Activated B cell treated with CpG ODN at 0.5 μM for 24 hours (primary cell): ENCODE results near the gene CTLA4. TPM values are rescaled to one million over a fixed set of nuclear protein-coding genes. Genes with fewer than 3 reads are reported as not detected.

Source experiments
- ATAC-seq: fragments of 200-7000 bp; cut with Tn5 transposase; one replicate; pipeline ENCODE4 v1.10.0; 2021; ENCODE audit warnings: low read depth, mild to moderate bottlenecking, moderate library complexity
- CTCF ChIA-PET: fragments of 350-600 bp; sonication (Branson Sonifier 250); formaldehyde crosslinking; loops from one replicate; lab custom pipeline; 2021; ENCODE audit warnings: antibody characterized with exemption; lab: Charles Lee
- POLR2A ChIA-PET: fragments of 350-600 bp; sonication (Branson Sonifier 250); formaldehyde crosslinking; loops from one replicate; lab custom pipeline; 2021; ENCODE audit warnings: antibody characterized with exemption; lab: Charles Lee
- DNase-seq: peaks from one replicate; pipeline ENCODE4 v3.0.0; 2022
- H3K27ac Mint-ChIP-seq: one replicate; pipeline ENCODE4 v1.8.0; 2020; ENCODE audit warnings: mixed read lengths
- H3K27me3 Mint-ChIP-seq: one replicate; pipeline ENCODE4 v1.8.0; 2021; ENCODE audit warnings: mixed read lengths
- H3K36me3 Mint-ChIP-seq: one replicate; pipeline ENCODE4 v1.8.0; 2021; ENCODE audit warnings: low read depth, mixed read lengths
- H3K4me1 Mint-ChIP-seq: one replicate; pipeline ENCODE4 v1.8.0; 2021; ENCODE audit warnings: mixed read lengths
- H3K4me3 Mint-ChIP-seq: one replicate; pipeline ENCODE4 v1.8.0; 2020; ENCODE audit warnings: mild to moderate bottlenecking, mixed read lengths
- H3K9me3 Mint-ChIP-seq: one replicate; pipeline ENCODE4 v1.8.0; 2020; ENCODE audit warnings: mixed read lengths
- CTCF ChIP-seq: fragments of 200-600 bp; IDR thresholded peaks from one replicate; pipeline ENCODE4 v1.8.0; 2022; ENCODE audit warnings: antibody characterized with exemption, mild to moderate bottlenecking
- intact Hi-C: fragments of 100-400 bp; cut with micrococcal nuclease; formaldehyde crosslinking; loops from one replicate; pipeline ENCODE4 v1.15.1; 2024
- total RNA-seq: library from RNA; stranded (reverse); gene quantifications from 2 replicates; pipeline ENCODE4 v1.2.3, GENCODE V29; 2022

The CTLA4 gene
- total RNA-seq, 1 donor from 2014 or later = 0.55 TPM

- no peak overlapping the region for H3K4me3 Mint-ChIP-seq
- no peaks in the 10 kb centered on the region for H3K4me1 Mint-ChIP-seq
- TF ChIP-seq CTCF = no peak
- H3K9me3 Mint-ChIP-seq = no peaks in the 10 kb centered on the region
- peaks cover 37% of the 10 kb centered on the region for H3K27me3 Mint-ChIP-seq
- no peak for DNase-seq
- no peaks in the 10 kb centered on the region for H3K36me3 Mint-ChIP-seq
- CTCF ChIA-PET = no interaction called here
- no peak overlapping the region for H3K27ac Mint-ChIP-seq
- intact Hi-C loops = no loop called here
- no peak for ATAC-seq
- POLR2A ChIA-PET = no interaction called here
These were observed 32.2 kb upstream of the CTLA4 start for GRCh38 chr2:203835420-203835819.

GRCh38 chr2:203835892-203836800 lies 31.4 kb upstream of the CTLA4 start:
- intact Hi-C loops = no loop called here
- no peak for TF ChIP-seq CTCF
- Mint-ChIP-seq H3K9me3 (no peaks in the 10 kb centered on the region), H3K4me1 (no peaks in the 10 kb centered on the region), H3K27me3 (peaks cover 34% of the 10 kb centered on the region), H3K27ac (no peak overlapping the region), H3K36me3 (no peaks in the 10 kb centered on the region), H3K4me3 (no peak overlapping the region)
- DNase-seq = no peak
- ChIA-PET POLR2A (no interaction called here), CTCF (no interaction called here)
- no peak for ATAC-seq

- no peaks in the 10 kb centered on the region for H3K36me3 Mint-ChIP-seq
- ChIA-PET CTCF (no interaction called here), POLR2A (no interaction called here)
- H3K9me3 Mint-ChIP-seq = no peaks in the 10 kb centered on the region
- H3K27me3 Mint-ChIP-seq = peaks cover 25% of the 10 kb centered on the region
- H3K4me3 Mint-ChIP-seq = no peak overlapping the region
- H3K4me1 Mint-ChIP-seq = no peaks in the 10 kb centered on the region
- no peak for DNase-seq
- ATAC-seq = no peak
- no peak overlapping the region for H3K27ac Mint-ChIP-seq
- TF ChIP-seq CTCF = no peak
- intact Hi-C loops = no loop called here
These were observed 26.8 kb upstream of the CTLA4 start for GRCh38 chr2:203840655-203841205.

- ChIA-PET POLR2A (no interaction called here), CTCF (no interaction called here)
- Mint-ChIP-seq H3K9me3 (no peaks in the 10 kb centered on the region), H3K4me3 (no peak overlapping the region), H3K27me3 (peaks cover 19% of the 10 kb centered on the region), H3K27ac (no peak overlapping the region), H3K36me3 (no peaks in the 10 kb centered on the region), H3K4me1 (no peaks in the 10 kb centered on the region)
- no peak for DNase-seq
- ATAC-seq = no peak
- intact Hi-C loops = no loop called here
- TF ChIP-seq CTCF = no peak
These were observed 25.9 kb upstream of the CTLA4 start for GRCh38 chr2:203841654-203842053.

GRCh38 chr2:203842373-203842772 lies 25.2 kb upstream of the CTLA4 start:
- ATAC-seq (no peak), DNase-seq (no peak)
- POLR2A ChIA-PET = no interaction called here
- TF ChIP-seq CTCF = no peak
- Mint-ChIP-seq H3K27ac (no peak overlapping the region), H3K4me1 (no peaks in the 10 kb centered on the region), H3K36me3 (no peaks in the 10 kb centered on the region), H3K27me3 (peaks cover 16% of the 10 kb centered on the region), H3K4me3 (no peak overlapping the region), H3K9me3 (no peaks in the 10 kb centered on the region)
- CTCF ChIA-PET = no interaction called here
- intact Hi-C loops = no loop called here
